Measurements from ENCODE around the gene MYO9A. TPM values are rescaled to one million over a fixed set of nuclear protein-coding genes. Genes with fewer than 3 reads are reported as not detected.

Gene MYO9A
- total RNA-seq, 1 donor from 2014 or later = 50.6 TPM

DNA sequence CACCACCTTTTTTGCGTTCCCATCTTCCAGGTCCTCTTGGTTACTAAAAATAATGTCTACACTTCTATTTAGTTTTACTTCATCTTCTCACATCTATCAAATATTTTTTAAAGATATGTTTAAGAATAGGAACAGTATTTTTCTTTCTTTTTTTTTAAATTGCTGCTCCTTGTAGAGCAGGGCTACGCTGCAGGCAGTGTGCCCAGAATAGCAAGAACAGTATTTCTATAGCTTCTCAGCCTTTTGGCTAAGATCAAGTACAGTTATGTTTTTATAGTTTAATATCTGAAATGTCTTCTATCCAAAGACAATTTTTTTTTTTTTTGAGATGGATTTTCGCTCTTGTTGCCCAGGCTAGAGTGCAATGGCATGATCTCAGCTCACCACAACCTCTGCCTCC is 73.0 kb downstream of the MYO9A start:
- H3K4me3 Mint-ChIP-seq = no peak overlapping the region
- intact Hi-C loops (cut with micrococcal nuclease) = no loop called here
- peaks cover 31% of the 10 kb centered on the region for H3K36me3 Mint-ChIP-seq (ENCODE audit: low read depth)
- H3K27ac Mint-ChIP-seq = no peak overlapping the region
- ATAC-seq (ENCODE audit: low read depth) (no peak), DNase-seq (no peak)
- ChIA-PET POLR2A (no interaction called here), CTCF (no interaction called here)
- TF ChIP-seq, protein P1, sequence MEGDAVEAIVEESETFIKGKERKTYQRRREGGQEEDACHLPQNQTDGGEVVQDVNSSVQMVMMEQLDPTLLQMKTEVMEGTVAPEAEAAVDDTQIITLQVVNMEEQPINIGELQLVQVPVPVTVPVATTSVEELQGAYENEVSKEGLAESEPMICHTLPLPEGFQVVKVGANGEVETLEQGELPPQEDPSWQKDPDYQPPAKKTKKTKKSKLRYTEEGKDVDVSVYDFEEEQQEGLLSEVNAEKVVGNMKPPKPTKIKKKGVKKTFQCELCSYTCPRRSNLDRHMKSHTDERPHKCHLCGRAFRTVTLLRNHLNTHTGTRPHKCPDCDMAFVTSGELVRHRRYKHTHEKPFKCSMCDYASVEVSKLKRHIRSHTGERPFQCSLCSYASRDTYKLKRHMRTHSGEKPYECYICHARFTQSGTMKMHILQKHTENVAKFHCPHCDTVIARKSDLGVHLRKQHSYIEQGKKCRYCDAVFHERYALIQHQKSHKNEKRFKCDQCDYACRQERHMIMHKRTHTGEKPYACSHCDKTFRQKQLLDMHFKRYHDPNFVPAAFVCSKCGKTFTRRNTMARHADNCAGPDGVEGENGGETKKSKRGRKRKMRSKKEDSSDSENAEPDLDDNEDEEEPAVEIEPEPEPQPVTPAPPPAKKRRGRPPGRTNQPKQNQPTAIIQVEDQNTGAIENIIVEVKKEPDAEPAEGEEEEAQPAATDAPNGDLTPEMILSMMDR (IDR thresholded peaks at IDR 0.05) = no peak
- peaks cover 5% of the 10 kb centered on the region for H3K4me1 Mint-ChIP-seq
- H3K27me3 Mint-ChIP-seq = no peaks in the 10 kb centered on the region
- no peaks in the 10 kb centered on the region for H3K9me3 Mint-ChIP-seq

DNA sequence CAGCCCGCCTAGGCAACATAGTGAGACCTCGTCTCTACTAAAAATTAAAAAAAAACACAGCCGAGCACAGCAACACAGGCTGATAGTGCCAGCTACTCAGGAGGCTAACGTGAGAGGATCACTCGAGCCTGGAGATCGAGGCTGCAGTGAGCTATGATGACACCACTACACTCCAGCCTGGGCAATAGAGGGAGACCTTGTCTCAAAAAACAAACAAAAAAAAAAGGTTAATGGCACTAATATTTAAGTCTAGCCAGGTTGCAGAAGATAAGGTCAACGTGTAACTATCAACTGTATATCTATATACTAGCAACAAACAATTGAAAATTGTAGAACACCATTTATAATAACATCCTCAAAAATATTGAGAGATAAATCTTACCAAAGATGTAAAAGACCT is 75.1 kb downstream of the MYO9A start:
- no peaks in the 10 kb centered on the region for H3K27me3 Mint-ChIP-seq
- CTCF ChIA-PET = no interaction called here
- no peaks in the 10 kb centered on the region for H3K4me1 Mint-ChIP-seq
- TF ChIP-seq, protein P1 (IDR thresholded peaks at IDR 0.05) = no peak
- POLR2A ChIA-PET = no interaction called here
- peaks cover 38% of the 10 kb centered on the region for H3K36me3 Mint-ChIP-seq (ENCODE audit: low read depth)
- H3K4me3 Mint-ChIP-seq = no peak overlapping the region
- DNase-seq (no peak), ATAC-seq (ENCODE audit: low read depth) (no peak)
- intact Hi-C loops (cut with micrococcal nuclease) = loop anchor here (2.0 kb wide), 1 partner anchor 114 kb away; no protein-coding TSS in a partner anchor
- no peak overlapping the region for H3K27ac Mint-ChIP-seq
- peaks cover 3% of the 10 kb centered on the region for H3K9me3 Mint-ChIP-seq

DNA sequence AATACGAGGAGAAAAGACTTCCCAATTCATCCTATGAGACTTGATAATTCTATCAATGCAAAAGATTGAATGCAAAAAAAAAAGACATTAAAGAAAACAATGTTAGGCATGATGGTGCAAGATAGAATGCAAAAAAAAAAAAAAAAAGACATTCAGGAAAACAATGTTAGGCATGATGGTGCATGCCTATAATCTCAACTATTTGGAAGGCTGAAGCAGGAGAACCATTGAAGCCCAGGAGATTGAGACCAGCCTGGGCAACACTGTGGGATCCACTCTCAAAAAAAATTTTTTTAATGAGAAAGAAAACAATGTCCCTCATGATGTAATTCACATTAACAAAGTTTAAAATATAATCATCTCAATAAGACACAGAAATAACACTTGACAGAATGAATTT is 75.9 kb downstream of the MYO9A start:
- H3K27me3 Mint-ChIP-seq = no peaks in the 10 kb centered on the region
- no peaks in the 10 kb centered on the region for H3K4me1 Mint-ChIP-seq
- peaks cover 40% of the 10 kb centered on the region for H3K36me3 Mint-ChIP-seq (ENCODE audit: low read depth)
- no peak overlapping the region for H3K27ac Mint-ChIP-seq
- TF ChIP-seq, protein P1 (IDR thresholded peaks at IDR 0.05) = no peak
- no peak for DNase-seq
- peaks cover 8% of the 10 kb centered on the region for H3K9me3 Mint-ChIP-seq
- POLR2A ChIA-PET = interaction anchor here (0.7 kb wide), 1 partner anchor 304 kb away, joined by 3 read pairs; no protein-coding TSS in a partner anchor
- no peak for ATAC-seq (ENCODE audit: low read depth)
- intact Hi-C loops (cut with micrococcal nuclease) = loop anchor here (2.0 kb wide), 1 partner anchor 115 kb away; no protein-coding TSS in a partner anchor
- H3K4me3 Mint-ChIP-seq = no peak overlapping the region
- CTCF ChIA-PET = no interaction called here

DNA sequence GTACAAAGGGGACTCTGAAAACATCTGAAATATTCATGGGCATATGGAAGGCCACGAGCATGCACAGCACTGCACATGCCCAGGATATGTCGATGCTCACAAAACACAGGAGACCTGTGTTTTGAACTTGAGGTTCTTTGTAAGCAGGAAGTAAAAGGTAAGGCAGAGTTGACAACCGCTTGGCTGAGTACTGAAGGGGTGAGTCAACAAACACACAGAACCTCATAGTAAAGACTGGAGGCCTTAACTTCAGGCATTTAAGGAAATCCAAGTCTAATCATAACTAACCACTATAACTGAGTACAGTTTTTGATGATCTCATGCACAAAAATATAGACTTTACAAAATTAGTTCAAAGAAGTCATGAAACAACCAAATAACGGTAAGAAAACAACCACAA is 80.6 kb downstream of the MYO9A start:
- TF ChIP-seq, protein P1 (IDR thresholded peaks at IDR 0.05) = no peak
- Mint-ChIP-seq H3K9me3 (peaks cover 10% of the 10 kb centered on the region), H3K4me3 (no peak overlapping the region), H3K27ac (no peak overlapping the region), H3K4me1 (peaks cover 3% of the 10 kb centered on the region), H3K36me3 (ENCODE audit: low read depth) (peaks cover 27% of the 10 kb centered on the region), H3K27me3 (no peaks in the 10 kb centered on the region)
- CTCF ChIA-PET = no interaction called here
- no peak for DNase-seq
- intact Hi-C loops (cut with micrococcal nuclease) = no loop called here
- no peak for ATAC-seq (ENCODE audit: low read depth)
- POLR2A ChIA-PET = no interaction called here

DNA sequence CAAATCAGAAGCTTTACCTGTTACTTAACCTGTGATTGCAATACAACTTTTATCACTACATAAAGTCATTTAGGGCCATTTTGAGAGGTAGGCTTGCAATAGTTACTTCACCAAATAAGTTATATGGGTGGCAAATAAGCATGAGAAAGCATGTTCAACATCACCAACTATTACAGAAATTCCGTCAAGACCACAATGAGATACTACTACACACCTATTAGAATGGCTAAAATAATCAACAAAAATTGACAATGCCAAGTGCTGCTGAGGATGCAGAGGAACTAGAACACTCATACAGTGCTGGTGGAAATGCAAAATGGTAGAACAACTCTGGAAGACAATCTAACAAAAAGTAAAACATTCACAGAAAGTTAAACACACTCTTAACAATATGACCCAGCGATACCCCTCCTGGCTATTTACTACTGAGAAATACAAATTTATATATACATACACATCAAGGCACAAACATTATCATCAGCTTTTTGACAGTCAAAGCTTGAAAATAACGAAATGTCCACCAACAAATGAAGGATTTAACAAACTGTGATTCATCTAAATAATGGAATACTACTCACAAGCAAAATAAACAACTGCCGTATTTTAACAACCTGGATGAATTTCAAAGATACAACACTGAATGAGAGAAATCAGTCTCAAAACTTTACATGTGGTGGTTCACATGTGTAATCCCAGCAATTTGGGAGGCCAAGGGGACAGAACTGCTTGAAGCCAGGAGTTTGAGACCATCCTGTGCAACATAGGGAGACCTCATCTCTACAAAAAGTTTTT is 82.9 kb downstream of the MYO9A start:
- DNase-seq (no peak), ATAC-seq (ENCODE audit: low read depth) (no peak)
- POLR2A ChIA-PET = no interaction called here
- TF ChIP-seq, protein P1 (IDR thresholded peaks at IDR 0.05) = no peak
- no peaks in the 10 kb centered on the region for H3K27me3 Mint-ChIP-seq
- peaks cover 10% of the 10 kb centered on the region for H3K9me3 Mint-ChIP-seq
- peaks cover 3% of the 10 kb centered on the region for H3K4me1 Mint-ChIP-seq
- H3K27ac Mint-ChIP-seq = no peak overlapping the region
- H3K4me3 Mint-ChIP-seq = no peak overlapping the region
- peaks cover 24% of the 10 kb centered on the region for H3K36me3 Mint-ChIP-seq (ENCODE audit: low read depth)
- CTCF ChIA-PET = interaction anchor here (0.5 kb wide), 1 partner anchor 25 kb away, joined by 3 read pairs; no protein-coding TSS in a partner anchor
- intact Hi-C loops (cut with micrococcal nuclease) = no loop called here
